Ectodermal cell (in vitro differentiated cells): ENCODE data around the gene EML6.

ENCODE experiments used
- H3K27ac ChIP-seq: 2 replicates; pipeline ENCODE4 v1.7.0; 2013; ENCODE audit warnings: mild to moderate bottlenecking, low read depth, low read length; ENCODE audit not compliant: insufficient read depth, poor library complexity, severe bottlenecking
- H3K27me3 ChIP-seq: 2 replicates; pipeline ENCODE4 v1.7.0; 2013; ENCODE audit warnings: mild to moderate bottlenecking, low read length; ENCODE audit not compliant: insufficient read depth, control insufficient read depth, poor library complexity, severe bottlenecking
- H3K36me3 ChIP-seq: one replicate; pipeline ENCODE4 v1.7.0; 2013; ENCODE audit warnings: low read length; ENCODE audit not compliant: control insufficient read depth, insufficient read depth
- H3K4me1 ChIP-seq: one replicate; pipeline ENCODE4 v1.7.0; 2013; ENCODE audit warnings: low read length; ENCODE audit not compliant: control insufficient read depth, insufficient read depth
- H3K4me3 ChIP-seq: 2 replicates; pipeline ENCODE4 v1.7.0; 2013; ENCODE audit warnings: low read depth, low read length, control low read depth; ENCODE audit not compliant: insufficient read depth
- H3K9me3 ChIP-seq: 2 replicates; pipeline ENCODE4 v1.7.0; 2013; ENCODE audit warnings: mild to moderate bottlenecking, low read length, moderate library complexity; ENCODE audit not compliant: control insufficient read depth
- WGBS, 2 experiments: methylation state at CpG; one replicate each; pipeline ENCODE4 v1.1.7; 2013; ENCODE audit warnings: missing lambda C conversion rate in 2 of 2; 5-methylcytosine and 5-hydroxymethylcytosine counted together

Gene EML6

GRCh38 chr2:54855434-54855833 is 132.0 kb downstream of the EML6 start:
- Histone ChIP-seq H3K9me3 (no peaks in the 10 kb centered on the region), H3K27me3 (no peaks in the 10 kb centered on the region), H3K36me3 (no peaks in the 10 kb centered on the region), H3K4me1 (no peaks in the 10 kb centered on the region), H3K4me3 (no peak overlapping the region), H3K27ac (no peak overlapping the region)
- 88 to 100% methylated on average over 1 to 2 of the region's 2 CpGs for WGBS, 2 experiments

- no peaks in the 10 kb centered on the region for H3K36me3 ChIP-seq
- WGBS, 2 experiments, result 78 to 79% methylated on average over 3 of the region's 3 CpGs
These were observed 134.7 kb downstream of the EML6 start for GRCh38 chr2:54858021-54858681.

GRCh38 chr2:54859416-54859815 is 136.0 kb downstream of the EML6 start:
- no peaks in the 10 kb centered on the region for H3K4me1 ChIP-seq
- H3K4me3 ChIP-seq, result no peak overlapping the region
- no peak overlapping the region for H3K27ac ChIP-seq
- H3K27me3 ChIP-seq, result no peaks in the 10 kb centered on the region
- 96 to 97% methylated on average over 1 of the region's 3 CpGs for WGBS, 2 experiments
- H3K36me3 ChIP-seq, result no peaks in the 10 kb centered on the region
- no peaks in the 10 kb centered on the region for H3K9me3 ChIP-seq

More at GRCh38 chr2:54858021-54858681, 134.7 kb downstream of the EML6 start:
- no peaks in the 10 kb centered on the region for H3K4me1 ChIP-seq
- no peaks in the 10 kb centered on the region for H3K9me3 ChIP-seq
- H3K4me3 ChIP-seq, result no peak overlapping the region
- no peak overlapping the region for H3K27ac ChIP-seq
- H3K27me3 ChIP-seq, result no peaks in the 10 kb centered on the region

- Histone ChIP-seq H3K36me3 (no peaks in the 10 kb centered on the region), H3K4me1 (no peaks in the 10 kb centered on the region), H3K9me3 (no peaks in the 10 kb centered on the region), H3K27ac (no peak overlapping the region), H3K4me3 (no peak overlapping the region), H3K27me3 (no peaks in the 10 kb centered on the region)
- WGBS, 2 experiments, result 89 to 95% methylated on average over 7 of the region's 7 CpGs
These were observed 136.7 kb downstream of the EML6 start for GRCh38 chr2:54859997-54860701.

- WGBS, 2 experiments, result 96 to 99% methylated on average over 4 of the region's 4 CpGs
- H3K27ac ChIP-seq, result no peak overlapping the region
- H3K4me3 ChIP-seq, result no peak overlapping the region
- H3K9me3 ChIP-seq, result no peaks in the 10 kb centered on the region
- H3K27me3 ChIP-seq, result no peaks in the 10 kb centered on the region
- H3K36me3 ChIP-seq, result no peaks in the 10 kb centered on the region
- H3K4me1 ChIP-seq, result no peaks in the 10 kb centered on the region
These were observed 138.8 kb downstream of the EML6 start for GRCh38 chr2:54862229-54862628.

GRCh38 chr2:54862742-54863141 is 139.3 kb downstream of the EML6 start:
- WGBS, 2 experiments, result 63 to 75% methylated on average over 2 of the region's 2 CpGs
- H3K27me3 ChIP-seq, result no peaks in the 10 kb centered on the region
- H3K4me1 ChIP-seq, result no peaks in the 10 kb centered on the region
- H3K4me3 ChIP-seq, result no peak overlapping the region
- no peaks in the 10 kb centered on the region for H3K36me3 ChIP-seq
- no peak overlapping the region for H3K27ac ChIP-seq
- H3K9me3 ChIP-seq, result no peaks in the 10 kb centered on the region

- H3K4me3 ChIP-seq, result no peak overlapping the region
- no peaks in the 10 kb centered on the region for H3K9me3 ChIP-seq
- no peak overlapping the region for H3K27ac ChIP-seq
- 97% methylated on average over 5 of the region's 5 CpGs for WGBS, 2 experiments
- H3K36me3 ChIP-seq, result no peaks in the 10 kb centered on the region
- H3K4me1 ChIP-seq, result no peaks in the 10 kb centered on the region
- H3K27me3 ChIP-seq, result no peaks in the 10 kb centered on the region
These were observed 140.2 kb downstream of the EML6 start for GRCh38 chr2:54863660-54864059.

- no peak overlapping the region for H3K27ac ChIP-seq
- no peaks in the 10 kb centered on the region for H3K36me3 ChIP-seq
- no peaks in the 10 kb centered on the region for H3K27me3 ChIP-seq
- H3K9me3 ChIP-seq, result no peaks in the 10 kb centered on the region
- H3K4me1 ChIP-seq, result no peaks in the 10 kb centered on the region
- H3K4me3 ChIP-seq, result no peak overlapping the region
- WGBS, 2 experiments, result 88% methylated on average over 1 of the region's 1 CpG; no CpG with 5 or more reads in 1 of the 2 experiments
These were observed 140.6 kb downstream of the EML6 start for GRCh38 chr2:54864096-54864495.

GRCh38 chr2:54864727-54865126 is 141.3 kb downstream of the EML6 start:
- H3K36me3 ChIP-seq, result no peaks in the 10 kb centered on the region
- H3K9me3 ChIP-seq, result no peaks in the 10 kb centered on the region
- H3K4me3 ChIP-seq, result no peak overlapping the region
- H3K27ac ChIP-seq, result no peak overlapping the region
- H3K27me3 ChIP-seq, result no peaks in the 10 kb centered on the region
- WGBS, 2 experiments, result 94 to 97% methylated on average over 4 of the region's 5 CpGs
- no peaks in the 10 kb centered on the region for H3K4me1 ChIP-seq

- H3K4me3 ChIP-seq, result no peak overlapping the region
- 94% methylated on average over 2 of the region's 2 CpGs for WGBS, 2 experiments
These were observed 142.7 kb downstream of the EML6 start for GRCh38 chr2:54866179-54866578.

More at GRCh38 chr2:54866179-54866578, 142.7 kb downstream of the EML6 start:
- no peaks in the 10 kb centered on the region for H3K27me3 ChIP-seq
- no peaks in the 10 kb centered on the region for H3K9me3 ChIP-seq
- H3K36me3 ChIP-seq, result no peaks in the 10 kb centered on the region
- no peaks in the 10 kb centered on the region for H3K4me1 ChIP-seq
- no peak overlapping the region for H3K27ac ChIP-seq
